Aorta (tissue), 5 donors: ENCODE data around the gene PRAMEF20. TPM values are rescaled to one million over a fixed set of nuclear protein-coding genes. Genes with fewer than 3 reads are reported as not detected.
"Not testable (repeated sequence)": the region's sequence is repeated elsewhere in the genome, so short reads cannot be mapped to it uniquely, and the experiment has no call there.

Experiments
- ATAC-seq: fragments of 200-7000 bp; cut with Tn5 transposase; one replicate; pipeline ENCODE4 v1.9.1; 2022; ENCODE audit warnings: moderate library complexity; ENCODE audit not compliant: low FRiP score
- DNase-seq, 2 donors: peaks; one replicate each; pipeline ENCODE4 v3.0.0-alpha.2; 2020
- H3K27ac ChIP-seq, 2 donors: one replicate each; pipeline ENCODE4 v1.5.1; 2013; ENCODE audit warnings: low read length in 2 of 2, mild to moderate bottlenecking in 2 of 2, moderate library complexity in 2 of 2, control low read depth in 1 of 2, inconsistent platforms in 1 of 2, low read depth in 1 of 2
- H3K27me3 ChIP-seq, 2 donors: one replicate each; pipeline ENCODE4 v1.6.1; 2013; ENCODE audit warnings: control low read depth in 1 of 2, low read length in 1 of 2, mild to moderate bottlenecking in 1 of 2, moderate library complexity in 1 of 2; ENCODE audit not compliant: insufficient read depth in 2 of 2, control insufficient read depth in 1 of 2
- H3K36me3 ChIP-seq, 2 donors: one replicate each; pipeline ENCODE4 v1.6.1; 2013; ENCODE audit warnings: control low read depth in 1 of 2, low read length in 1 of 2, mild to moderate bottlenecking in 1 of 2; ENCODE audit not compliant: insufficient read depth in 2 of 2, control insufficient read depth in 1 of 2
- H3K4me1 ChIP-seq, 2 donors: one replicate each; pipeline ENCODE4 v1.6.1; 2013; ENCODE audit warnings: low read length in 2 of 2, control low read depth in 1 of 2, mild to moderate bottlenecking in 1 of 2, moderate library complexity in 1 of 2; ENCODE audit not compliant: insufficient read depth in 2 of 2, control insufficient read depth in 1 of 2
- H3K4me3 ChIP-seq, 2 donors: one replicate each; pipeline ENCODE4 v1.5.1; 2013; ENCODE audit warnings: low read length in 2 of 2, control low read depth in 1 of 2, mild to moderate bottlenecking in 1 of 2
- H3K9me3 ChIP-seq: one replicate; pipeline ENCODE4 v1.6.1; 2013; ENCODE audit warnings: mild to moderate bottlenecking, low read length; ENCODE audit not compliant: control insufficient read depth
- WGBS, 2 donors: extraction: QIAGEN DNeasy Blood & Tissue Kit; methylation state at CpG; one replicate each; pipeline ENCODE4 v1.1.7; 2013; 5-methylcytosine and 5-hydroxymethylcytosine counted together
- intact Hi-C, 2 donors: fragments of 100-400 bp; cut with DNase I; formaldehyde crosslinking; loops; one replicate each; pipeline versions ENCODE4 v1.14.2 to v1.15.0; 2022
- long read RNA-seq, 2 donors: library from polyadenylated mRNA; unstranded; transcript quantifications; one replicate each; pipeline ENCODE4 v2.0.0, GENCODE V29; 2020 to 2021
- polyA plus RNA-seq, 2 donors: library from polyadenylated mRNA; stranded (reverse); fragments of 200-250 nt; gene quantifications; one replicate each; pipeline ENCODE4 v1.2.3, GENCODE V29; 2013
- total RNA-seq, 2 donors: library from RNA; stranded (reverse); fragmentation: NEBNext Ultra II Directional; extraction: Animal tissue kit (Norgen Biotek cat#: 25700); gene quantifications; one replicate each; pipeline ENCODE4 v1.2.1, GENCODE V29; 2021
- donor health status: healthy with polysubstance abuse.
- donor health status: Bipolar disorder and iron deficiency.
- donor health status: DM: no; HTN: no; CAD: no.
- donor health status: DM: no; HTN: no; CAD: no.
- donor health status: DM: yes; HTN: yes; CAD: no.

The PRAMEF20 gene
- total RNA-seq: not detected
- not detected for polyA plus RNA-seq
- long read RNA-seq, donor 1: 0 reads
- long read RNA-seq, donor 2: 0 reads

- DNase-seq, H3K9me3 ChIP-seq, H3K36me3 ChIP-seq, H3K4me3 ChIP-seq, ATAC-seq, H3K27ac ChIP-seq, intact Hi-C loops, H3K27me3 ChIP-seq, H3K4me1 ChIP-seq: not testable (repeated sequence)
- 79 to 84% methylated on average over 4 of the region's 4 CpGs for WGBS, 2 donors
These were observed at the start of gene PRAMEF20 for GRCh38 chr1:13410150-13410549. TSS of gene PRAMEF20 (plus strand) at chr1:13410450. CDS start at chr1:13416355, 5,905 bp downstream.

GRCh38 chr1:13362364-13362763 lies 47.9 kb upstream of the PRAMEF20 start:
- H3K27ac ChIP-seq, H3K4me1 ChIP-seq, H3K36me3 ChIP-seq, H3K4me3 ChIP-seq, ATAC-seq, intact Hi-C loops, H3K27me3 ChIP-seq, H3K9me3 ChIP-seq, DNase-seq: not testable (repeated sequence)
- 82% methylated on average over 1 of the region's 7 CpGs; no CpG with 5 or more reads in 1 of the 2 donors for WGBS, 2 donors

- whole genome bisulfite sequencing, 2 donors: 76 to 86% methylated on average over 2 to 3 of the region's 4 CpGs
- intact Hi-C loops, ATAC-seq, H3K36me3 ChIP-seq, H3K9me3 ChIP-seq, H3K27ac ChIP-seq, H3K4me3 ChIP-seq, DNase-seq, H3K27me3 ChIP-seq, H3K4me1 ChIP-seq: not testable (repeated sequence)
These were observed 45.3 kb upstream of the PRAMEF20 start for GRCh38 chr1:13364928-13365327.

GRCh38 chr1:13366536-13366935 lies 43.7 kb upstream of the PRAMEF20 start:
- DNase-seq, intact Hi-C loops, H3K4me3 ChIP-seq, H3K27ac ChIP-seq, H3K4me1 ChIP-seq, H3K36me3 ChIP-seq, H3K27me3 ChIP-seq, ATAC-seq, H3K9me3 ChIP-seq: not testable (repeated sequence)
- 84 to 93% methylated on average over 3 of the region's 3 CpGs for WGBS, 2 donors

GRCh38 chr1:13368544-13368943 lies 41.7 kb upstream of the PRAMEF20 start:
- ATAC-seq, H3K4me3 ChIP-seq, H3K27me3 ChIP-seq, H3K4me1 ChIP-seq, DNase-seq, H3K9me3 ChIP-seq, H3K36me3 ChIP-seq, intact Hi-C loops, H3K27ac ChIP-seq: not testable (repeated sequence)
- WGBS, 2 donors: 67 to 68% methylated on average over 3 to 4 of the region's 4 CpGs

GRCh38 chr1:13378983-13379382 lies 31.3 kb upstream of the PRAMEF20 start:
- intact Hi-C loops, H3K4me1 ChIP-seq, H3K36me3 ChIP-seq, H3K27ac ChIP-seq, H3K27me3 ChIP-seq, H3K4me3 ChIP-seq, ATAC-seq, H3K9me3 ChIP-seq, DNase-seq: not testable (repeated sequence)
- WGBS, 2 donors: 73 to 76% methylated on average over 3 of the region's 3 CpGs

- not testable (repeated sequence) for ATAC-seq, DNase-seq
- WGBS, 2 donors: 71 to 79% methylated on average over 3 of the region's 3 CpGs
These were observed 29.9 kb upstream of the PRAMEF20 start for GRCh38 chr1:13380380-13380779.

GRCh38 chr1:13389332-13389731 lies 20.9 kb upstream of the PRAMEF20 start, which contains the start of gene PRAMEF17:
TSS of gene PRAMEF17 (plus strand) at chr1:13389632. CDS start at chr1:13389658, 26 bp downstream.
- DNase-seq, H3K36me3 ChIP-seq, H3K27me3 ChIP-seq, H3K9me3 ChIP-seq, H3K27ac ChIP-seq, ATAC-seq, intact Hi-C loops, H3K4me1 ChIP-seq, H3K4me3 ChIP-seq: not testable (repeated sequence)

More at GRCh38 chr1:13380380-13380779, 29.9 kb upstream of the PRAMEF20 start:
- H3K27me3 ChIP-seq, H3K4me3 ChIP-seq, H3K27ac ChIP-seq, intact Hi-C loops, H3K9me3 ChIP-seq, H3K4me1 ChIP-seq, H3K36me3 ChIP-seq: not testable (repeated sequence)

- DNase-seq, H3K4me1 ChIP-seq, H3K9me3 ChIP-seq, H3K27me3 ChIP-seq, H3K4me3 ChIP-seq, ATAC-seq, H3K36me3 ChIP-seq, H3K27ac ChIP-seq, intact Hi-C loops: not testable (repeated sequence)
- WGBS, 2 donors: 70 to 79% methylated on average over 7 of the region's 7 CpGs
These were observed 17.2 kb upstream of the PRAMEF20 start for GRCh38 chr1:13393004-13393403.
